Measurements from ENCODE around the gene TMEM119.

TMEM119 gene

GRCh38 chr12:108640802-108641445 is 43.0 kb upstream of the TMEM119 start:
- H3K27ac ChIP-seq, result no peak overlapping the region
- peaks cover 0 to 38% (median 32%) of the 10 kb centered on the region in 4 donors for H3K4me1 ChIP-seq
- H3K36me3 ChIP-seq, result peaks cover 4 to 5% (median 5%) of the 10 kb centered on the region in 3 donors
- DNase-seq, result peak in 1 of 2 donors; percentile 25
- no peak overlapping the region for H3K4me3 ChIP-seq
- no peaks in the 10 kb centered on the region for H3K27me3 ChIP-seq
- no peak for TF ChIP-seq CTCF (IDR thresholded peaks at IDR 0.05)
- intact Hi-C loops (cut with DNase I; ENCODE audit: low total_unique reads), result no loop called here
- H3K9me3 ChIP-seq, result no peaks in the 10 kb centered on the region

GRCh38 chr12:108638997-108639822 is 41.3 kb upstream of the TMEM119 start:
- H3K27ac ChIP-seq, result peak overlapping the region in 1 of 2 donors; percentile 24
- intact Hi-C loops (cut with DNase I; ENCODE audit: low total_unique reads), result no loop called here
- no peak overlapping the region for H3K4me3 ChIP-seq

GRCh38 chr12:108638141-108638827 is 40.4 kb upstream of the TMEM119 start:
- peak; percentile 41 to 81 for DNase-seq
- Histone ChIP-seq H3K36me3 (no peaks in the 10 kb centered on the region), H3K9me3 (no peaks in the 10 kb centered on the region), H3K4me1 (peaks cover 0 to 25% (median 17%) of the 10 kb centered on the region in 4 donors), H3K27ac (peak overlapping the region in 1 of 2 donors; percentile 24), H3K4me3 (peak overlapping the region in 1 of 2 donors; percentile 20), H3K27me3 (peaks cover 0 to 15% of the 10 kb centered on the region in 2 donors)
- TF ChIP-seq CTCF (IDR thresholded peaks at IDR 0.05), result no peak
- intact Hi-C loops (cut with DNase I; ENCODE audit: low total_unique reads), result no loop called here

More at GRCh38 chr12:108638997-108639822, 41.3 kb upstream of the TMEM119 start:
- Histone ChIP-seq H3K36me3 (no peaks in the 10 kb centered on the region), H3K4me1 (peaks cover 0 to 32% (median 25%) of the 10 kb centered on the region in 4 donors), H3K27me3 (peaks cover 0 to 8% of the 10 kb centered on the region in 2 donors), H3K9me3 (no peaks in the 10 kb centered on the region)
- no peak for DNase-seq
- TF ChIP-seq CTCF (IDR thresholded peaks at IDR 0.05), result no peak

GRCh38 chr12:108637222-108637971 is 39.5 kb upstream of the TMEM119 start:
- intact Hi-C loops (cut with DNase I; ENCODE audit: low total_unique reads), result no loop called here
- Histone ChIP-seq H3K4me1 (peaks cover 0 to 25% (median 16%) of the 10 kb centered on the region in 4 donors), H3K27ac (no peak overlapping the region), H3K27me3 (peaks cover 0 to 17% of the 10 kb centered on the region in 2 donors), H3K9me3 (no peaks in the 10 kb centered on the region), H3K4me3 (no peak overlapping the region), H3K36me3 (no peaks in the 10 kb centered on the region)
- no peak for TF ChIP-seq CTCF (IDR thresholded peaks at IDR 0.05)
- peak in 1 of 2 donors; percentile 24 for DNase-seq
